CD4-positive, alpha-beta T cell treated with Interleukin-1 beta for 1 hour (primary cell): ENCODE results near the gene HAPLN2.

ENCODE experiments used
- DNase-seq, 2 donors: peaks; one replicate each; pipeline ENCODE4 v3.0.0-alpha.2; 2020 to 2022

HAPLN2 gene

DNA sequence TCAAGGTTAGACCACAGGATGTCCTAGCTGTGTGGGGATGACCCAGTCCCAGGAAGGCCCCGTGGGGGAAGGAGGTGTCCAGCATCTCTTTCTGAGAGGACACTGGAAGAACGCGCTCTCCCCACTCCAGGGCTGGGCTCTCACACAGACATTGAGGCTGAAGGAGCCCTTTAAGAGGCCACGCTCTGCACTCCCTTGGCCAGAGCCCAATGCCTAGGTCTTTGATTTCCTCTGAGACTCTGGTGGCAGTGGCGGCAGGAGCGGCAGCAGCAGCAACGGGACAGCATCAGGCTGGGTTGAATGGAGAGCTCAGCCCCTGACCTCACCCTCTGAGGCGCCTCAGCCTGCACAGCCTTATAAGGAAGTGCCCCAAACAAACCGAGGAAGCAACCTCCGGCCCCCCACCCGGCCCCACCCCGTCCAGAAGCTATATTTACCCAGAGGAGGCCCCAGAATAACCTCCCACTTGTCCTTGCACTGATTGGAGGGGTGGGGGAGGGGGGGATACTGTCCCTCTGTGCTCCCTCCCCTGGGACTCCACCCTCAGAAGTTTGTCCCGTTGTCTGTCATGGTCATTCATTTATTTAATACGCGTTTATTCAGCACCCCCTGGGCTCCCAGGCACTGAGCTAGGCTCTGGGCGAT is 45.7 kb downstream of the HAPLN2 start:
- peak in 1 of 2 donors; percentile 27 for DNase-seq

DNA sequence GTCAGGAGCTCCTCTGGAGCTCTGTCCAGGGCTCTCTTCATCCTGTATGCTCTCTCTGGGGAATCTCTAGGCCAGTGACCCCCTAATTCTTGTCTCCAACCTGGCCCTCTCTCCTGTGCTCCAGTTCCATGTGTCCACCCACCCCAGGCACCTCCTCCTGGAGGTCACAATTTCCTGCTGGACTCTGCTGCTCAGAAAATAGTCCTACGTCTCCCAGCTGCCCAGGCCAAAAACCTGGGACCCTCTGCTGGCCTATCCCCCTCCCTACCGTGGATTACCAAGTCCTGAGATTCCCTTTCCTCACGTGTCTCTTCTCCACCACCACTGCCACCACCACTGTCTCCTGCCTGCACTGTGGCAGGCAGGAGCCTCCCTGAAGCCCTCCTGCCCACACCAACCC is 46.3 kb downstream of the HAPLN2 start:
- DNase-seq = no peak

DNA sequence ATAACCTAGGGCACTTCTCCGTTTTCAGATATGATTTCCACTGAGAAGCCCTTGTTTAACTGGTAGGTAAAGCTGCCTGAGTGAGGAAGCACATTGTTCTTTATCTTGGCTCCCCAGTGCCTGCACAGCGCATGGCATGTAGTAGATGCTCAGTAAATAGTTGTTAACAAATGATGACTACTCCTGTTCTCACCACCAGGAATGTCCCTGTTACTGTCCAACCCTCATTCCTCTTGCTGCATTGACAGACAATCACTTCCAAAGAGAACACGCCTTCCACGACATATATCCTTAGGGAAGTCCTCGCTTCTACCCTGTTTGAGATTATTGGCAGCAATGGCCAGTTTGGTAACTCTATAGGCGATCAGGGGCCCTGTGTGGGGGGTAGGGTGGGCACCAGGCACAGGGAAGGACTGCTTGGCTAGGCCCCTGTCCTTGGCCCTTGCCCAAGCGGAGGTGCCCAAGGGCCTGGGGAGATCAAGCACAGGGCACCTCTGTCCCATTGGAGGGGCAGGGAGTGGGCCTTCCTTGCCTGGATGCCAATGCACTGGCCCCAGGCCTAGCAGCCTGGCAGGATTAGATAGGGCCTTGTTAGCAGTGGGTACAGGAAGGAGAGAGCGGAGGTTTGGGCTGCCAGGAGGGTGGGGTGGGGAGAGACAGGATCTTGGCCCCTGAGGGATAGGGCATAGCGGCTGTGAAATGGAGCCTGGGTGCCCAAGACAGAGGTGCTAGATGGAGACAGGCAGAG is 47.8 kb downstream of the HAPLN2 start:
- DNase-seq = no peak

DNA sequence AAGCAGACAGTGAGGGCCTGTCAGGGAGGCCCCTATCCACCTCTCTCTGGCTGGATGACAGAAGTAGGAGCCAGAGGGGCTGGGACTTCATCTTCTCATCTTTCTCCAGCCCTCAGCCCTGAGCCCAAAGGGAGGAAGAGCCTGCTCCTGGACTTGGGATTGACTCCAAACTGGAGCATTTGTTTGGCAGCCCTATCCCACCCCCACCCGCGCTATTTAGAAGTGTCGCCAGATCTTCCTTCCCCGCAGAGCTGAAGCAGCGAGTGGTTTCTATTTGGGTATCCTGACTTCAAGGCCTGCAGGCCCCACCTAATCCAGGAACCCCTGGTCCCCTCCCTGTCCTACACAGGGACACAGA is 48.4 kb downstream of the HAPLN2 start:
- no peak for DNase-seq

DNA sequence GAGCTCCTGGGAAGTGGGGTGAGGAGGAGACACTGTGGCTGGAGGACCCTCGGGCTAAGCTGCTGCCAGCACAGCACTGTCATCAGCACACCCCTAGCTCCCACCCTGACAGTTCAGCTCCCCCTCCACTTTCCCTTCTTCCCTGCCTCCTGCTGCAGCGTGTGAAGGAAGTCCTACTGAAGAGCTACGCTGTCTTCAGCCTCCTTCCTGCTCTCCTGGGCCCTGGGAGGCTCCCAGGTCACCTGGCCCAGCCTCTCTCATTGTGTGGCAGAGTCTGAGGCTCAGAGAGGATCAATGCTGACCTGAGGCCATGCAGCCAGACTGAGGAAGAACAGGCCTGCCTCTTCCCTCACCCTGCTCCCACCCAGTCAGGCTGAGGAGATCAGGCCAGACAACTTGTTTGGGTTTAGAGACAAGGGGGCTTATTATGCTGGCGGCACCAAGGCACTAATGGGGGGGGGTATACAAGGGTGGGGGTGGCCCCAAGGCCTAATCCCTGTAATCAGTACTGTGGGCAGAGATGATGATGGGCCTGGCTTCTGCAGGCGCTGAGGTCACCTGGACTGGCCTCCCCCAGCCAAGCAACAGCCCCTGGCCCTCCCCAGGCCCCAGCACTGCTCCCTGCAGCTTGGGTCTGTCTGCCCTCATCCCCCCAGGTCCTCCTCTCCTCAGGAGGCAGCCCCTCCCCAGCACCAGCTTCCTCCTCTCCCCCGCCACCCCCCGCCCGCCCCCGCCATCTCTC is 48.9 kb downstream of the HAPLN2 start:
- no peak for DNase-seq

DNA sequence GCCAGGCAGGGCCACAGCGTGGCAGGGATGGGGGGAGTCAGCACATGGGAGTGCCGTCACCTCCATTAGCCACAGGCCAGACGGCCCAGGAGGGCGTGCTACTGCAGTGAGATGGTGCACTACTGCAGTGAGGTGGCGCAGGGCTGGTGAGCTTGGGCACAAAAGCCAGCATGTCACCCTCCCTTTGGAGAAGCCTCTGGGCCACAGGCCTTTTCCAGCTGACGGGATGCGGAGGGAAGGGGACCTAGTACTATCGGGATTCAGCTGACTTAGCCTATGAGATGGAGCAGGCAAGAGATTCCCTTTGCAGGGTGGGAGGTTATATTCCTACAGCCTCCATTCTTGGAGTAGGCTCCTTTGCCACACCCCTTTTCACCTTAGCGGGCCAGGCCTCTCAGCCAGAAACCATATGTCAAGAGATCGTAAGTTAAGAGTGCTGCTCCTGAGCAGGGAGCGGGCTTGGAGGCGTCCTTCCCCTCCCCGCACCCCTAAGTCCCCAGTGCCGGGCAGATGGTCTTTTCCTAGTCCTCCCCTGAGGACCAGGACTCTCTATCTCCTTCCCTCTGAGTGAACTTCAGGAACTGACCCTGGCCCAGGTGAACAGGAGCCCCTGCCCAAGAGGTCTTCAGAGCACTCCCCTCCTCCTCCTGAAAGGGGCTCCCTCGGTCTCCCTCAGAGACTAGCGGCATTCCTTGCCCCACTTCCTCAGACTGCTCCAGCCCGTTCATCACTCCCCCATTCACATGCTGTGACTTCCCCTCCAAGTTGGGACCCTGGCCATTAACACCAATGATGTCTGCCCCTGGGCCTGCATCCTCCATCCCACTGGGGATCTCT is 49.8 kb downstream of the HAPLN2 start:
- no peak for DNase-seq

DNA sequence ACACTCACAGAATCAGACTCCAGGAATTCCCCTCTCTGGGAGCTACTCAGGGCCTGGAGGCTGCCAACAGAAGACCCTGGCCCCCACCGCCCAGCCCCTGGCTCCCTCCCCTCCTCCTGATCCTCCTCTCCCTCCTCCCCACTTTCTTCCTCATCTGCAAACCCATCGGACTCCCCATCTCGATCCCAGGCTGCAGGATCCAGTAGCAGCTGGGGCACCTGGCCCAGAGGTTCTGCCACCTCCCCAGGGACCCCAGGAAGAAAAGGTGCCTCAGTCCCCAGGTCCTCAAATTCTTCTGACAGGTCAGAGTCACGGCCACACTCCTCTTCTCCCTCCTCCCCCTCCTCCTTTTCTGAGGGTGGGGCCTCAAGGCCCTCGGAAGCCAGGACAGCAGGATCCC is 50.6 kb downstream of the HAPLN2 start:
- DNase-seq = no peak

DNA sequence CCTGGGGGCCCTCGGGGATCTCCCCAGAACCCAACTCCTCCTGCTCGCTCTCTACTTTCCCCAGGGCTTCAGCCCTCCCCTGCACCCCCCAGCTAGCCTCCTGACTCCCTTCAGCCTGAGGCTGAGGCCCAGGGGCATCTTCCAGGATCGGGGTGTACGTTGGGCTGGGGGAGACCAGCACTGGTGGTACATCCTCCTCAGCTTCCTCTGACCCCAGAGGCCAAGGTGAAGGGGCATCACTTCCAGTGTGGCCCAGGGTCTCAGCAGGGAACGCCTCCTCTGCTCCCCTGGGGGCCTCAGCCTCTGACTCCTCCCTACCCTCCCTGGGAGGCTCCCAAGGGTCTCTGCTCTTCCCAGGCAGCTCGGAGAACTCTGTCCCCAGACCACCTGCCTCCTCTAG is 51.1 kb downstream of the HAPLN2 start:
- DNase-seq = no peak

DNA sequence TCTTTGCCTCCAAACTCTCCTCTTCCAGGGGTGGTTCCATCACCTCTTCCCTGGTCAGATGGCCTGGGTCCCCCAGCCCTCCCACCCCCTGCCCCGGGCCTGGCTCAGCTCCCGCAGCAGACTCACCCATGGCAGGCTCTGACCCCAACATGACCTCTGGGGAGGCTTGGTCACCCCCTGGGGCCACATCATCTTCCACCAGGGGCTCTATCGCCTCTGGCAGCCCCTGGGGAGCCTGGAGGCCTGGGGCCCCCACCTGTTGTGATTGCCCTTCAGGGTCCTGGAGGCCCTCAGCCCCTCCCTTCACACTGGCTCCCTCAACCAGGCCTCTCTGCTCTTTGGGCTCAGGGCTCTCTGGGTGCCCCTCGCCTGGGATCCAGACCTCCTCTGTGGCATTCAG is 51.6 kb downstream of the HAPLN2 start:
- DNase-seq = no peak

DNA sequence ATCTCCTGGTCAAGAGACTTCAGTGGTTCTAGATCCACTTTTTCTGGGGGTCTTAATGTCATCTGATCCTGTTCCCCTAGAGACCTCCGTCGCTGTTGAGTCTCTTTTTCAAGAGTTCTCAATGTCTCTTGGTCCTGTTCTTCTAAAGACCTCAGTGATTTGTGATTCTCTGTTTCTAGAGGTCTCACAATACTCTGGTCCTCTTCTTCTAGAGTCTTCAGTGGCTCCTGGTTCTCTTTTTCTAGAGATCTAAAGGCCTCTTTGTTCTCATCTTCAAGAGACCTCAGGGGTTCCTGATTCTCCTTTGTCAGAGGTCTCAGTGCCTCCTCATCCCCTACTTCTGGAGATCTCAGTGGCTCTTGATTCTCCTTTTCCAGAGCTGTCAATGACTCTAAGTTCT is 52.6 kb downstream of the HAPLN2 start:
- no peak for DNase-seq

DNA sequence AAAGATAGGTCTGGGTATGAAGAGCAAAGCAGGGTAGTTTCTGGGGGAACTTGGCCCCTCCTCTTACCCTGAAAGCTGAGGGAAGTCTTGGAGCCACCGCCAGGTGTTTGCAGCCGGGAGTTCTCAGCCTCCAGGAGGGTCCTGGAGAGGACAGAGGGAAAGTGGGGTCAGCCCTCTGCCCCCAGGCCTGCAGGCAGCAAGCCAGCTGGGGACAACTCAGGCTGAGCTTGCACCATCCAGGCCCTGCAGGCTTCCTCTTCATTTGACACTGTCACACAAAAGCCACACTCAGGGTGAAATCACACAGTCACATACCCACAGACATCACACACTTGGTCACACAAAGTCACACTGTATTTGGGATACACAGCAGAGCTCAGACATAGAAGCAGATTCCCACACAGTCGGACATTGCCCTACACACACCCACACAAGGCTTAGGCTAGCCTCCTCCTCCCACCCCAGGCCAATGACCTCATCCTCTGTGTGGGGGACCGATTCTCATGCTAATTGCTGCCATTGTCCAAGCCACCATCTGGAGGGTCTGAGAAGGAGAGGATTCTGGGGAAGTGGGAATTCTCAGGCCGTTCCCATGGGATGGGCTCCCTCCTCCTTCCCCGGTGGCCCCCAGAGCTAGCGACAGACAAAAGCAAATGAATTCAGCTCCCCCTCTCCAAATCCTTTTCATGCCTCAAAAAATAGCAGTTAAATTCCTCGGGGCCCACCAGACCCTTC is 54.3 kb downstream of the HAPLN2 start:
- DNase-seq = no peak
